HG03135 (cell line): ENCODE results near the gene COX15.
"Not testable (repeated sequence)": the region's sequence is repeated elsewhere in the genome, so short reads cannot be mapped to it uniquely, and the experiment has no call there.

Experiments
- ATAC-seq: cut with Tn5 transposase; IDR thresholded peaks from one replicate; pipeline ENCODE4 v1.9.1; 2021; ENCODE audit warnings: mild to moderate bottlenecking, moderate library complexity; ENCODE audit not compliant: unreplicated experiment

COX15 gene

GRCh38 chr10:99742254-99742653 is 10.3 kb upstream of the COX15 start:
- no peak for ATAC-seq

GRCh38 chr10:99740933-99741559 is 9.1 kb upstream of the COX15 start:
- ATAC-seq, result no peak

GRCh38 chr10:99740260-99740659 is 8.3 kb upstream of the COX15 start:
- no peak for ATAC-seq

GRCh38 chr10:99734111-99734510 is 2.2 kb upstream of the COX15 start:
- ATAC-seq, result not testable (repeated sequence)

GRCh38 chr10:99733366-99733765 is 1.4 kb upstream of the COX15 start:
- no peak for ATAC-seq

- ATAC-seq, result no peak
These were observed 458 bp downstream of the COX15 start for GRCh38 chr10:99731306-99732032.

GRCh38 chr10:99730026-99730425 is 1.9 kb downstream of the COX15 start:
- no peak for ATAC-seq

- ATAC-seq, result no peak
These were observed 11.5 kb downstream of the COX15 start for GRCh38 chr10:99720387-99720786.

GRCh38 chr10:99714446-99714845 is 17.5 kb downstream of the COX15 start:
- no peak for ATAC-seq

- peak; percentile 50 for ATAC-seq
These were observed 20.7 kb downstream of the COX15 start for GRCh38 chr10:99711129-99711719.

GRCh38 chr10:99709480-99710229 is 22.3 kb downstream of the COX15 start:
- ATAC-seq, result no peak

- no peak for ATAC-seq
These were observed 23.4 kb downstream of the COX15 start for GRCh38 chr10:99708428-99709012.

GRCh38 chr10:99700649-99701048 is 31.3 kb downstream of the COX15 start:
- ATAC-seq, result no peak

GRCh38 chr10:99698504-99699080 is 33.3 kb downstream of the COX15 start:
- no peak for ATAC-seq

- ATAC-seq, result no peak
These were observed 36.2 kb downstream of the COX15 start for GRCh38 chr10:99695761-99696160.

GRCh38 chr10:99693933-99694583 is 37.9 kb downstream of the COX15 start:
- ATAC-seq, result no peak

- no peak for ATAC-seq
These were observed 42.5 kb downstream of the COX15 start for GRCh38 chr10:99689461-99689860.

- peak; percentile 79 for ATAC-seq
These were observed 46.3 kb downstream of the COX15 start for GRCh38 chr10:99685597-99685967.

- peak; percentile 51 for ATAC-seq
These were observed 49.2 kb downstream of the COX15 start for GRCh38 chr10:99682752-99683151.
